Colonic mucosa (tissue), 4 donors: Measurements from ENCODE around the gene SLC25A2. TPM values are rescaled to one million over a fixed set of nuclear protein-coding genes. Genes with fewer than 3 reads are reported as not detected.
"Not testable (repeated sequence)": the region's sequence is repeated elsewhere in the genome, so short reads cannot be mapped to it uniquely, and the experiment has no call there.

Experiments
- DNase-seq: peaks from one replicate; pipeline ENCODE4 v3.0.0-alpha.2; 2020
- H3K27ac ChIP-seq: fragments of 200-600 bp; one replicate; pipeline ENCODE4 v1.8.0; 2021
- H3K27me3 ChIP-seq: fragments of 200-600 bp; one replicate; pipeline ENCODE4 v1.8.0; 2021
- H3K36me3 ChIP-seq: fragments of 200-600 bp; one replicate; pipeline ENCODE4 v1.8.0; 2021
- H3K4me1 ChIP-seq: fragments of 200-600 bp; one replicate; pipeline ENCODE4 v1.8.0; 2021; ENCODE audit warnings: mild to moderate bottlenecking
- H3K4me3 ChIP-seq: fragments of 200-600 bp; one replicate; pipeline ENCODE4 v1.8.0; 2021
- H3K9ac ChIP-seq, 2 donors: one replicate each; pipeline ENCODE4 v1.7.0; 2013; ENCODE audit warnings: control low read depth in 2 of 2, low read depth in 2 of 2, low read length in 2 of 2
- H3K9me3 ChIP-seq: fragments of 200-600 bp; one replicate; pipeline ENCODE4 v1.8.0; 2021
- intact Hi-C: fragments of 100-400 bp; cut with DNase I; formaldehyde crosslinking; loops from one replicate; pipeline ENCODE4 v1.14.1; 2022
- total RNA-seq, 2 donors: library from RNA; stranded (reverse); fragmentation: NEBNext Ultra II Directional in 1 of 2; extraction: Animal tissue kit (Norgen Biotek cat#: 25700) in 1 of 2; gene quantifications; one replicate each; pipeline ENCODE4 v1.2.1, GENCODE V29; 2021
- TF ChIP-seq, protein P1 (sequence below): fragments of 200-600 bp; IDR thresholded peaks from one replicate; pipeline ENCODE4 v1.8.0; 2022; ENCODE audit warnings: antibody characterized with exemption, mild to moderate bottlenecking
- donor health status: healthy.
- donor health status: DM: no; HTN: no; CAD: no.
- donor health status: DM: no; HTN: no; CAD: no.

Gene SLC25A2
- total RNA-seq, 2 donors from 2014 or later, result 0.21 to 1.1 TPM

DNA sequence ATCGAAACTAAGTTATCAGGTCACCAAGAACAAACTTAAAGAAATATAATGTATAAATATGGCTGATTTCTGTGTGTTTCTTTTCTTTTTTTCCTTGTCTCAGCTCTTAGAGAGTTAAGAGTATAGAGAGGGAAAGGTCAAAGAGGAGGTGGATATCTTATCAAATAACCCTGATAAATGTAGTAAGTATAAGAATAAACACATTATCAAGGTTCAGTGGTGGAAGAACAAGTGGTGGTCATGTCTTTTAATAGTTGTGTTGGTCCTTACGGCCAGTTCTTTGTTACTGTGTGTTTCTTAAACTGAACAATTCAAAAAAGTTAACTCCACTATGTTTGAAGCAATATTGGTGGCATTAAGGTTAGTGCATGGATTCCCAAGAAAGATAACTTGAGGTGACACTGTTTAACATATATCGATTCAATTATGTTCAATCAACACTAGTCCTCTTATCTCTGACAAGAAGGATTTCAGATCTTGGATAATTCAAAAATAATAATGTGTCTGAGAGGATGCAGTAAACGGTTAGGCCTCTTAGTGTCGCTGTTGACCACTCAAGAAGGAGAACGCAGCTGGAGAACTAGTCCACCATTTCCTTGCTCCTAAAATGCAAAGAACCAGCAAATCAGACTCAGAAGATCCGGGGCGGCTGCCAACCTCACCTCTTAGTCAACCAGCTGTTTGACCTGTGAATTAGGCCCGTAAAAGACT lies 39.5 kb upstream of the SLC25A2 start, which contains the start of gene PCDHGA3:
PCDHGA3 (plus strand) TSS at position 588 of the 711 bp plus-strand sequence. CDS start 205 bp downstream, outside the sequence.
- H3K9ac ChIP-seq, result no peak within 1 kb of the TSS
- no peak for DNase-seq
- H3K4me1 ChIP-seq, result no peaks in the 10 kb centered on the region
- intact Hi-C loops, result no loop called here
- no peaks in the 10 kb centered on the region for H3K27me3 ChIP-seq
- no peak within 1 kb of the TSS for H3K4me3 ChIP-seq
- H3K9me3 ChIP-seq, result no peaks in the 10 kb centered on the region
- TF ChIP-seq, protein P1, sequence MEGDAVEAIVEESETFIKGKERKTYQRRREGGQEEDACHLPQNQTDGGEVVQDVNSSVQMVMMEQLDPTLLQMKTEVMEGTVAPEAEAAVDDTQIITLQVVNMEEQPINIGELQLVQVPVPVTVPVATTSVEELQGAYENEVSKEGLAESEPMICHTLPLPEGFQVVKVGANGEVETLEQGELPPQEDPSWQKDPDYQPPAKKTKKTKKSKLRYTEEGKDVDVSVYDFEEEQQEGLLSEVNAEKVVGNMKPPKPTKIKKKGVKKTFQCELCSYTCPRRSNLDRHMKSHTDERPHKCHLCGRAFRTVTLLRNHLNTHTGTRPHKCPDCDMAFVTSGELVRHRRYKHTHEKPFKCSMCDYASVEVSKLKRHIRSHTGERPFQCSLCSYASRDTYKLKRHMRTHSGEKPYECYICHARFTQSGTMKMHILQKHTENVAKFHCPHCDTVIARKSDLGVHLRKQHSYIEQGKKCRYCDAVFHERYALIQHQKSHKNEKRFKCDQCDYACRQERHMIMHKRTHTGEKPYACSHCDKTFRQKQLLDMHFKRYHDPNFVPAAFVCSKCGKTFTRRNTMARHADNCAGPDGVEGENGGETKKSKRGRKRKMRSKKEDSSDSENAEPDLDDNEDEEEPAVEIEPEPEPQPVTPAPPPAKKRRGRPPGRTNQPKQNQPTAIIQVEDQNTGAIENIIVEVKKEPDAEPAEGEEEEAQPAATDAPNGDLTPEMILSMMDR, result no peak
- no peak within 1 kb of the TSS for H3K27ac ChIP-seq
- no peaks in the 10 kb centered on the region for H3K36me3 ChIP-seq

DNA sequence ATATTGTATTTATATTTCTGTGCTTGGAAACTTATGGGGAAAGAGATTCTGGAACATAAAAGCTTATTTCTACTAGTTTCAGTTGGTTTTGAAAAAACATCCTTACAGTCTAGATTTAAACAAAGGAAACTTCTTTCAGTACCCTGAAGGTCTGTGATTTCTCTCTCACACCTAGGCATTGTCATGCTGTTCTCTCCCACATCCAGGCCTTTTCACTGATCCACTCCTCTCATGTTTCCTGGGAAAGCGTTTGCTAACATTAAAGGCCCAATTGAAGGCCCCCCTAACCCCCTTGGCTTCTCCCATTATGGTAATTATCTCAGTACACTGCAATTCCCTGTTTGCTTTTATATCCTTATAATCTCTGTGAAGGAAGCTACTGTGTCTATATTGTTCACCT lies 38.9 kb upstream of the SLC25A2 start:
- intact Hi-C loops, result no loop called here
- H3K4me1 ChIP-seq, result no peaks in the 10 kb centered on the region
- TF ChIP-seq, protein P1, result no peak
- no peak overlapping the region for H3K9ac ChIP-seq
- H3K27me3 ChIP-seq, result no peaks in the 10 kb centered on the region
- no peak overlapping the region for H3K27ac ChIP-seq
- no peak for DNase-seq
- no peaks in the 10 kb centered on the region for H3K36me3 ChIP-seq
- H3K4me3 ChIP-seq, result no peak overlapping the region
- no peaks in the 10 kb centered on the region for H3K9me3 ChIP-seq

DNA sequence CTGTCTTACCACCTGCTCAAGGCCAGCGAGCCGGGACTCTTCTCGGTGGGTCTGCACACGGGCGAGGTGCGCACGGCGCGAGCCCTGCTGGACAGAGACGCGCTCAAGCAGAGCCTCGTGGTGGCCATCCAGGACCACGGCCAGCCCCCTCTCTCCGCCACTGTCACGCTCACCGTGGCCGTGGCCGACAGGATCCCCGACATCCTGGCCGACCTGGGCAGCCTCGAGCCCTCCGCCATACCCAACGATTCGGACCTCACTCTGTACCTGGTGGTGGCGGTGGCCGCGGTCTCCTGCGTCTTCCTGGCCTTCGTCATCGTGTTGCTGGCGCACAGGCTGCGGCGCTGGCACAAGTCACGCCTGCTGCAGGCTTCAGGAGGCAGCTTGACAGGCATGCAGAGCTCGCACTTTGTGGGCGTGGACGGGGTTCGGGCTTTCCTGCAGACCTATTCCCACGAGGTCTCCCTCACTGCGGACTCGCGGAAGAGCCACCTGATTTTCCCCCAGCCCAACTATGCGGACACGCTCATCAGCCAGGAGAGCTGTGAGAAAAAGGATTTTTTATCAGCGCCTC lies 37.0 kb upstream of the SLC25A2 start:
- intact Hi-C loops, H3K27me3 ChIP-seq, DNase-seq, H3K36me3 ChIP-seq, H3K9ac ChIP-seq, H3K4me1 ChIP-seq, H3K27ac ChIP-seq, H3K4me3 ChIP-seq, H3K9me3 ChIP-seq: not testable (repeated sequence)

DNA sequence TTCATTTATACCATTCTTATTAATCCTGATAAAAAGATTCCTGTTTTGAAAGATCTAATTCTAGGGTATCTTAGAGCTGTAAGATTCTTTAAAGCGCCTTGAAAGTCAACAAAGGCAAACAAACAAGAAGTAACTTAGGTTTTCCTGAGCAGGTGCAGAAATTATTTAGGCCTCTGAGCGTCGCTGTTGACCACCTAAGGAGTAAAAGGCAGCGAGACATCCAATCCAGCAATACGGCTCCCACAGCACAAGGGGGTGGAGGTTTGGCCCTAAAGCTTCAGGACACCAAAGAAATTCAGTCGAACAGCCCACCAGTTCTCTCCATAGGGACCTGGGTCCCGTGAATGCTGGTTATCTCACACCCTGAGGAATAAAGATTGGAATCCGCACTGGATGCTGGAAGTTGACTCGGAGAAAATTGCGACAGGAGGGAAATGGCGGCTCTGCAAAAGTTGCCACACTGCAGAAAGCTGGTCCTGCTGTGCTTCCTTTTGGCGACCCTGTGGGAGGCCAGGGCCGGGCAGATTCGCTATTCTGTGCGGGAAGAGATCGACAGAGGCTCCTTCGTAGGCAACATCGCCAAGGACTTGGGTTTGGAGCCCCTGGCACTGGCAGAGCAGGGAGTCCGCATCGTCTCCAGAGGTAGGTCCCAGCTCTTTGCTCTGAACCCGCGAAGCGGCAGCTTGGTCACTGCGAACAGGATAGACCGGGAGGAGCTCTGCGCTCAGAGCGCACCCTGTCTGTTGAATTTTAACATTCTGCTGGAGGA lies 34.9 kb upstream of the SLC25A2 start, which contains the start of gene PCDHGA2:
PCDHGA2 (plus strand) TSS at position 223 of the 769 bp plus-strand sequence.
- H3K36me3 ChIP-seq, result no peaks in the 10 kb centered on the region
- H3K27me3 ChIP-seq, result no peaks in the 10 kb centered on the region
- H3K4me1 ChIP-seq, result no peaks in the 10 kb centered on the region
- H3K9ac ChIP-seq, result no peak within 1 kb of the TSS
- DNase-seq, result no peak
- TF ChIP-seq, protein P1, result no peak
- H3K27ac ChIP-seq, result no peak within 1 kb of the TSS
- intact Hi-C loops, result no loop called here
- no peak within 1 kb of the TSS for H3K4me3 ChIP-seq
- no peaks in the 10 kb centered on the region for H3K9me3 ChIP-seq

DNA sequence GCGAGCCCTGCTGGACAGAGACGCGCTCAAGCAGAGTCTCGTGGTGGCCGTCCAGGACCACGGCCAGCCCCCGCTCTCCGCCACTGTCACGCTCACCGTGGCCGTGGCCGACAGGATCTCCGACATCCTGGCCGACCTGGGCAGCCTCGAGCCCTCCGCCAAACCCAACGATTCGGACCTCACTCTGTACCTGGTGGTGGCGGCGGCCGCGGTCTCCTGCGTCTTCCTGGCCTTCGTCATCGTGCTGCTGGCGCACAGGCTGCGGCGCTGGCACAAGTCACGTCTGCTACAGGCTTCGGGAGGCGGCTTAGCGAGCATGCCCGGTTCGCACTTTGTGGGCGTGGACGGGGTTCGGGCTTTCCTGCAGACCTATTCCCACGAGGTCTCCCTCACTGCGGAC lies 28.7 kb upstream of the SLC25A2 start:
- not testable (repeated sequence) for H3K4me3 ChIP-seq, H3K9me3 ChIP-seq, H3K36me3 ChIP-seq

DNA sequence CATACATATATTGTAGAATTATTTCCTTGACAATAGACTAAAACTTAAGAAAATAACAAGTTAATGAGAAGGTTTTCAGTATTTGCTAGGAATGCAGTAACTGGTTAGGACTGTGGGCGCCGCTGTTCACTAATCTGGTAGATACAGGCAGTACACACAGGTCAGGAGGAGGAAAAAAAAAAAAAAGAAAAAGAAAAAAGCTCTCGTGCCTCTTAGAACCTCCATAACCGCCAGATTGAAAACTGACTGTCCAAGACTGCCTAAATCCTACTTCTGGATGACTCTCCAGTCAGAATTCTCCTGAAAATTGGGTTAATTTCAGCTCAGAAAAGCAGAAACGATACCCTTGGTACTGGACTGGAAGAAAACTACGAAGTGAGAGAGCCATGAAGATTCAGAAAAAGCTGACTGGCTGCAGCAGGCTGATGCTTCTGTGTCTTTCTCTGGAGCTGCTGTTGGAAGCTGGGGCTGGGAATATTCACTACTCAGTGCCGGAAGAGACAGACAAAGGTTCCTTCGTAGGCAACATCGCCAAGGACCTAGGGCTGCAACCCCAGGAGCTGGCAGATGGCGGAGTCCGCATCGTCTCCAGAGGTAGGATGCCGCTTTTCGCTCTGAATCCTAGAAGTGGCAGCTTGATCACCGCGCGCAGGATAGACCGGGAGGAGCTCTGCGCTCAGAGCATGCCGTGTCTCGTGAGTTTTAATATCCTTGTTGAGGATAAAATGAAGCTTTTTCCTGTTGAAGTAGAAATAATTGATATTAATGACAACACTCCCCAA lies 26.6 kb upstream of the SLC25A2 start, which contains the start of gene PCDHGA1:
PCDHGA1 (plus strand) TSS at position 216 of the 782 bp plus-strand sequence.
- H3K36me3 ChIP-seq, result no peaks in the 10 kb centered on the region
- H3K9me3 ChIP-seq, result no peaks in the 10 kb centered on the region
- no peak within 1 kb of the TSS for H3K27ac ChIP-seq
- H3K27me3 ChIP-seq, result no peaks in the 10 kb centered on the region
- H3K4me1 ChIP-seq, result no peaks in the 10 kb centered on the region
- no peak for DNase-seq
- no peak within 1 kb of the TSS for H3K9ac ChIP-seq
- intact Hi-C loops, result no loop called here
- H3K4me3 ChIP-seq, result no peak within 1 kb of the TSS
- TF ChIP-seq, protein P1, result no peak

More for the DNA sequence above, 28.7 kb upstream of the SLC25A2 start:
- H3K27me3 ChIP-seq, H3K9ac ChIP-seq, intact Hi-C loops, DNase-seq, H3K27ac ChIP-seq, H3K4me1 ChIP-seq: not testable (repeated sequence)
